DMS 273 (cell line): ENCODE results near the gene TMEM256.

Source experiments
- DNase-seq: peaks from one replicate; lab custom pipeline; 2025; ENCODE audit not compliant: unreplicated experiment; lab: John Stamatoyannopoulos, UW

TMEM256 gene

GRCh38 chr17:7431231-7431630 is 27.3 kb upstream of the TMEM256 start:
- DNase-seq = no peak

- no peak for DNase-seq
These were observed 25.8 kb upstream of the TMEM256 start for GRCh38 chr17:7429722-7430121.

- DNase-seq = no peak
These were observed 24.7 kb upstream of the TMEM256 start, which contains the start of gene SPEM3 for GRCh38 chr17:7428557-7428956. Gene SPEM3, plus strand, starts transcription at chr17:7428857. Its CDS starts 46 bp downstream, at chr17:7428903.

- DNase-seq = no peak
These were observed 23.7 kb upstream of the TMEM256 start for GRCh38 chr17:7427549-7427948.

- DNase-seq = no peak
These were observed 23.1 kb upstream of the TMEM256 start for GRCh38 chr17:7426896-7427489.

- DNase-seq = no peak
These were observed 22.4 kb upstream of the TMEM256 start for GRCh38 chr17:7426203-7426863.

GRCh38 chr17:7425756-7426155 is 21.9 kb upstream of the TMEM256 start:
- no peak for DNase-seq

- DNase-seq = no peak
These were observed 21.4 kb upstream of the TMEM256 start, which contains the start of gene SPEM2 for GRCh38 chr17:7425316-7425715. Gene SPEM2, plus strand, starts transcription at chr17:7425616. Its CDS starts 73 bp downstream, at chr17:7425689.

GRCh38 chr17:7423679-7424078 is 19.8 kb upstream of the TMEM256 start:
- DNase-seq = no peak

- no peak for DNase-seq
These were observed 17.3 kb upstream of the TMEM256 start for GRCh38 chr17:7421186-7421585.

GRCh38 chr17:7419819-7420610 is 16.1 kb upstream of the TMEM256 start, which contains the start of gene SPEM1:
Gene SPEM1, plus strand, starts transcription at chr17:7420324. Its CDS starts 61 bp downstream, at chr17:7420385.
- DNase-seq = no peak

- no peak for DNase-seq
These were observed 14.7 kb upstream of the TMEM256 start for GRCh38 chr17:7418472-7419152.

GRCh38 chr17:7417056-7417655 is 13.3 kb upstream of the TMEM256 start:
- no peak for DNase-seq

- DNase-seq = no peak
These were observed 12.4 kb upstream of the TMEM256 start for GRCh38 chr17:7416323-7416722.

GRCh38 chr17:7415784-7416183 is 11.9 kb upstream of the TMEM256 start:
- no peak for DNase-seq

GRCh38 chr17:7414837-7415236 is 10.9 kb upstream of the TMEM256 start:
- no peak for DNase-seq

- DNase-seq = peak; percentile 19
These were observed 9.6 kb upstream of the TMEM256 start for GRCh38 chr17:7413346-7413985.

- DNase-seq = no peak
These were observed 7.5 kb upstream of the TMEM256 start for GRCh38 chr17:7411427-7411750.

- DNase-seq = no peak
These were observed 6.9 kb upstream of the TMEM256 start for GRCh38 chr17:7410634-7411426.

- no peak for DNase-seq
These were observed 5.8 kb upstream of the TMEM256 start for GRCh38 chr17:7409716-7410115.
